ENCODE results near the gene MAP4K2. TPM values are rescaled to one million over a fixed set of nuclear protein-coding genes. Genes with fewer than 3 reads are reported as not detected.

MAP4K2 gene
- total RNA-seq, 1 experiment from 2014 or later: 24.7 TPM

DNA sequence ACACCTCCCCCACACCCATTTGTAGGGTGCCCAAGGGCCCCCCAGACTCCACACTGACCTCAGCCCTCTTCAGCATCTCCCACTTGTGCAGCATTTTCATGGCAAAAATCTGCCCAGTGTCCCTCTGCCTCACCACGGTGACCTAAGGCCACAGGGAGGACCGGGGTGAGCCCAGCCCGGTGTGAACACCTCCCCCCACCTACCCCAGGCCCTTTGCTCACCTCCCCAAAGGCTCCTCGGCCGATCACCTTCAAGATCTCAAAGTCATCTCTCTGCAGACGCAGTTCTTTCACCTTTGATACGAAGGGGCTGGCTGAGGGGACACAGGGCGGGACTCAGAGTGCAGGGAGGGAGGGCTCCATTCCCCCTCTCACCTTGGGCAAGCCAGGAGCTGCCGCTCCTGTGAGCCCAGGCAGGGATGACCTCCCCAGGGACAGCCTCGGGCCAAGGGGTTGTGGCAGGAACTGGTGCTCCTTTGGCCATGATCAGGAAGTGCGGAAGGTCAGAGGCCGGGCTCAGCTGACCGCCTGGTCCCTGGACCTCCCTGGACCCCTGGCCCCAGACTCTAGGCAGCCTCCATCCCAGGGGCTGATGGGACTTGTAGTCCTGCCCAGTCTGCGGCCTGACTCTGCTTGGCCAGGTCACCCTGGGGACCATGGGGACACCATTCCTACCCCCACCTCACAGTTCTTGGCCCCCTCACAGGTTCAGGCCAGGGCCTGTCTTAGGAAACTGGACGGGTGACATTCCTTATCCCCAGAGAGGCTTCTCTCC lies 38.8 kb upstream of the MAP4K2 start:
- no peak overlapping the region for H2BK120ac ChIP-seq (ENCODE audit: low read depth, low read length, poor library complexity, severe bottlenecking)
- no peak overlapping the region for H3K9ac ChIP-seq (ENCODE audit: extremely low read depth, insufficient read length, low read length)
- no peak overlapping the region for H3K23ac ChIP-seq (ENCODE audit: insufficient read length, low read depth, low read length)
- no peak overlapping the region for H3K4ac ChIP-seq (ENCODE audit: low read depth, low read length)
- H3K18ac ChIP-seq (ENCODE audit: insufficient read length, low read depth, low read length): no peak overlapping the region
- peaks cover 2% of the 10 kb centered on the region for H3K27me3 Mint-ChIP-seq (ENCODE audit: low read depth)
- H3K4me3 Mint-ChIP-seq: no peak overlapping the region
- no peaks in the 10 kb centered on the region for H3K9me3 ChIP-seq (ENCODE audit: control insufficient read depth, low read depth, low read length)
- no peak for DNase-seq
- no peak overlapping the region for H3K4me2 ChIP-seq (ENCODE audit: insufficient read depth, insufficient read length, low read length)
- H3K36me3 Mint-ChIP-seq (ENCODE audit: insufficient read depth in 1 of 3, low read depth in 3 of 3): peaks cover 0 to 20% (median 5%) of the 10 kb centered on the region in 3 experiments; a peak in 5 of 7 replicates
- no peak overlapping the region for H3K56ac ChIP-seq (ENCODE audit: insufficient read length, low read depth, low read length)
- no peaks in the 10 kb centered on the region for H3K79me2 ChIP-seq (ENCODE audit: insufficient read depth, low read length)
- no CpG with 5 or more reads among the region's 15 CpGs for WGBS (ENCODE audit: extremely low coverage, insufficient read length, low lambda C conversion rate)
- no peaks in the 10 kb centered on the region for H3K4me1 ChIP-seq (ENCODE audit: insufficient read depth, low read length)
- no peak overlapping the region; the same call in 1 of the 2 replicates for H3K14ac ChIP-seq (ENCODE audit: insufficient read depth, low read length)
- H3T11ph ChIP-seq (ENCODE audit: low read length): no peak overlapping the region
- no peak overlapping the region for H2BK20ac ChIP-seq (ENCODE audit: low read depth, low read length, poor library complexity, severe bottlenecking)
- no peaks in the 10 kb centered on the region for H3K27me3 ChIP-seq (ENCODE audit: insufficient read depth, low read length)
- H3K27ac Mint-ChIP-seq: peak overlapping the region; percentile 23 to 79 (median 52); a peak in 4 of 7 replicates
- TF ChIP-seq, protein P1, sequence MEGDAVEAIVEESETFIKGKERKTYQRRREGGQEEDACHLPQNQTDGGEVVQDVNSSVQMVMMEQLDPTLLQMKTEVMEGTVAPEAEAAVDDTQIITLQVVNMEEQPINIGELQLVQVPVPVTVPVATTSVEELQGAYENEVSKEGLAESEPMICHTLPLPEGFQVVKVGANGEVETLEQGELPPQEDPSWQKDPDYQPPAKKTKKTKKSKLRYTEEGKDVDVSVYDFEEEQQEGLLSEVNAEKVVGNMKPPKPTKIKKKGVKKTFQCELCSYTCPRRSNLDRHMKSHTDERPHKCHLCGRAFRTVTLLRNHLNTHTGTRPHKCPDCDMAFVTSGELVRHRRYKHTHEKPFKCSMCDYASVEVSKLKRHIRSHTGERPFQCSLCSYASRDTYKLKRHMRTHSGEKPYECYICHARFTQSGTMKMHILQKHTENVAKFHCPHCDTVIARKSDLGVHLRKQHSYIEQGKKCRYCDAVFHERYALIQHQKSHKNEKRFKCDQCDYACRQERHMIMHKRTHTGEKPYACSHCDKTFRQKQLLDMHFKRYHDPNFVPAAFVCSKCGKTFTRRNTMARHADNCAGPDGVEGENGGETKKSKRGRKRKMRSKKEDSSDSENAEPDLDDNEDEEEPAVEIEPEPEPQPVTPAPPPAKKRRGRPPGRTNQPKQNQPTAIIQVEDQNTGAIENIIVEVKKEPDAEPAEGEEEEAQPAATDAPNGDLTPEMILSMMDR (conservative IDR thresholded peaks at IDR 0.05): no peak
- no peak overlapping the region for H2BK5ac ChIP-seq (ENCODE audit: insufficient read length, low read length)
- H4K20me1 ChIP-seq (ENCODE audit: control insufficient read depth, insufficient read depth, insufficient read length): no peaks in the 10 kb centered on the region
- no peak overlapping the region for H3K27ac ChIP-seq (ENCODE audit: insufficient read length, low read depth, low read length)
- no peak overlapping the region for H2AFZ ChIP-seq (ENCODE audit: low read length)
- no peak overlapping the region for H4K5ac ChIP-seq (ENCODE audit: insufficient read length, low read depth, low read length)
- no peak overlapping the region for H4K8ac ChIP-seq (replicated peaks; ENCODE audit: insufficient read length, low read depth, low read length)
- peaks cover 6% of the 10 kb centered on the region for H3K23me2 ChIP-seq (ENCODE audit: insufficient read length, low read depth, low read length, poor library complexity, severe bottlenecking)
- no peak overlapping the region; the same call in 1 of the 2 replicates for H2BK15ac ChIP-seq (ENCODE audit: low read depth, low read length)
- no peaks in the 10 kb centered on the region for H3K79me1 ChIP-seq (ENCODE audit: insufficient read depth, low read depth, low read length, poor library complexity, severe bottlenecking)
- no peaks in the 10 kb centered on the region; a peak in 2 of 5 replicates for H3K9me3 Mint-ChIP-seq
- no peak overlapping the region for H4K91ac ChIP-seq (ENCODE audit: insufficient read length, low read depth, low read length)
- peaks cover 23 to 32% of the 10 kb centered on the region in 2 experiments for H3K4me1 Mint-ChIP-seq
- H2BK12ac ChIP-seq (ENCODE audit: insufficient read length, low read depth, low read length): no peak overlapping the region
- no peak overlapping the region for H2AK5ac ChIP-seq (ENCODE audit: insufficient read length, low read length)

All from H9 (cell line).